Ovary (tissue), 9 donors: ENCODE measurements around the gene CAMTA1. TPM values are rescaled to one million over a fixed set of nuclear protein-coding genes. Genes with fewer than 3 reads are reported as not detected.
A peak's percentile ranks its signal among the peaks of the same experiment; 100 is the strongest.

ENCODE experiments used
- DNase-seq, 5 donors: peaks; one replicate each; pipeline ENCODE4 v3.0.0-alpha.2; 2019 to 2020
- H3K27ac ChIP-seq, 2 donors: fragments of 200-600 bp; one replicate each; pipeline versions ENCODE4 v1.5.1 to v1.8.0; 2019 to 2022
- H3K27me3 ChIP-seq: fragments of 200-600 bp; one replicate; pipeline ENCODE4 v1.8.0; 2022
- H3K36me3 ChIP-seq: fragments of 200-600 bp; sonication (generic); one replicate; pipeline ENCODE4 v1.5.1; 2019
- H3K4me1 ChIP-seq: one replicate; pipeline ENCODE4 v1.8.1; 2013; ENCODE audit warnings: mild to moderate bottlenecking, moderate library complexity; ENCODE audit not compliant: insufficient read depth
- H3K4me3 ChIP-seq: fragments of 200-600 bp; sonication (generic); one replicate; pipeline ENCODE4 v1.5.1; 2017
- H3K9me3 ChIP-seq, 2 donors: fragments of 200-600 bp in 1 of 2; sonication (generic) in 1 of 2; one replicate each; pipeline versions ENCODE4 v1.5.1 to v1.8.1; 2013 to 2019; ENCODE audit warnings: mild to moderate bottlenecking in 1 of 2, moderate library complexity in 1 of 2
- EP300 ChIP-seq: sonication (generic); formaldehyde crosslinking; IDR thresholded peaks from one replicate; pipeline ENCODE4 v1.6.1; 2017; ENCODE audit warnings: antibody characterized with exemption
- POLR2A ChIP-seq: fragments of 450-650 bp; IDR thresholded peaks from one replicate; pipeline ENCODE4 v1.6.1; 2017; ENCODE audit warnings: antibody characterized with exemption, mild to moderate bottlenecking, moderate library complexity
- WGBS, 3 donors: extraction: QIAGEN DNeasy Blood & Tissue Kit in 1 of 3; methylation state at CpG; one replicate each; pipeline versions ENCODE4 v1.1.5 to v1.1.7; 2013 to 2017; 5-methylcytosine and 5-hydroxymethylcytosine counted together
- intact Hi-C, 4 donors: fragments of 100-400 bp; cut with DNase I; formaldehyde crosslinking; loops; one replicate each; pipeline versions ENCODE4 v1.11.0 to v1.15.1; 2022 to 2023
- polyA plus RNA-seq, 2 donors: library from polyadenylated mRNA; stranded (reverse); fragments of 200-250 nt in 1 of 2; fragments of 350-450 nt in 1 of 2; fragmentation: Illumina TruSeq in 1 of 2; extraction: RNeasy Lipid Tissue Mini Kit (QIAGEN cat#74804) in 1 of 2; gene quantifications; one replicate each; pipeline ENCODE4 v1.2.3, GENCODE V29; 2013 to 2014
- total RNA-seq, 7 donors: library from RNA; depleted of rRNA in 2 of 7; stranded (reverse); fragments of >200 nt in 2 of 7; fragmentation: NEBNext Ultra II Directional in 3 of 7; extraction: Animal tissue kit (Norgen Biotek cat#: 25700) in 3 of 7; gene quantifications; one replicate each; pipeline versions ENCODE4 v1.1.0 to v1.2.4, GENCODE V29; 2016 to 2023
- TF ChIP-seq, protein P1 (sequence below), 3 donors: fragments of 450-650 bp in 2 of 3; fragments of 200-600 bp in 1 of 3; IDR thresholded peaks; one replicate each; pipeline versions ENCODE4 v1.5.1 to v1.8.0; 2016 to 2022; ENCODE audit warnings: antibody characterized with exemption in 3 of 3, mild to moderate bottlenecking in 1 of 3
- donor health status: DM: no; HTN: no; CAD: no; lungs with moderate emphysema.
- donor health status: DM: no; HTN: no; CAD: no.
- donor health status: Bipolar disorder and iron deficiency.
- donor health status: DM: yes; HTN: yes; CAD: no.
- donor health status: DM: no; HTN: no; CAD: no.
- donor health status: DM: yes; HTN: yes; CAD: no.

Gene CAMTA1
- total and polyA plus RNA-seq, 9 donors = 51.1 to 150 (median 67.4) TPM

DNA sequence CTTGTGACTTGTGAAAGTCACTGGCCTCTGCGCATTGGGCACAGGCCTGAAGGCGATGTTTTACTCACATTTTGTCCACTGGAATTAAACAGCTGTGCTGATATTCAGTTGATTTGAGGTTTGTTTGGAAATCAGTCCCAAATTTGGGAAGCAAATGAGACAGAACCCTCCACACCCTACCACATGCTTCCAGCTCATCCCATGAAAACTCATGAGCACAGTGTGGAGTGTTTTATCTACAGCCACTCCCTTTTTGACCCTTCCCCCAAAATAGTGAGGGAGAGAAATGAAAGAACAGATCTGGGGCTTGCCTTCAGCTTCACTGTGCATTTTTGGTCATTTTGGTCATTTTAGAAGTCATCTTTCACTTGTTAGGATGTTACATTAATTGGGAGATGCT, 101.3 kb downstream of the CAMTA1 start:
- Histone ChIP-seq H3K27ac (no peak overlapping the region), H3K4me1 (no peaks in the 10 kb centered on the region), H3K9me3 (no peaks in the 10 kb centered on the region), H3K27me3 (no peaks in the 10 kb centered on the region), H3K4me3 (no peak overlapping the region), H3K36me3 (no peaks in the 10 kb centered on the region)
- no peak for DNase-seq
- 88 to 93% (median 89%) methylated on average over 2 of the region's 2 CpGs for WGBS, 3 donors
- intact Hi-C loops = loop anchor here in 1 of 4 donors (10.0 kb wide), 1 partner anchor 162 kb away; no protein-coding TSS in a partner anchor
- no peak for TF ChIP-seq POLR2A
- TF ChIP-seq, protein P1, sequence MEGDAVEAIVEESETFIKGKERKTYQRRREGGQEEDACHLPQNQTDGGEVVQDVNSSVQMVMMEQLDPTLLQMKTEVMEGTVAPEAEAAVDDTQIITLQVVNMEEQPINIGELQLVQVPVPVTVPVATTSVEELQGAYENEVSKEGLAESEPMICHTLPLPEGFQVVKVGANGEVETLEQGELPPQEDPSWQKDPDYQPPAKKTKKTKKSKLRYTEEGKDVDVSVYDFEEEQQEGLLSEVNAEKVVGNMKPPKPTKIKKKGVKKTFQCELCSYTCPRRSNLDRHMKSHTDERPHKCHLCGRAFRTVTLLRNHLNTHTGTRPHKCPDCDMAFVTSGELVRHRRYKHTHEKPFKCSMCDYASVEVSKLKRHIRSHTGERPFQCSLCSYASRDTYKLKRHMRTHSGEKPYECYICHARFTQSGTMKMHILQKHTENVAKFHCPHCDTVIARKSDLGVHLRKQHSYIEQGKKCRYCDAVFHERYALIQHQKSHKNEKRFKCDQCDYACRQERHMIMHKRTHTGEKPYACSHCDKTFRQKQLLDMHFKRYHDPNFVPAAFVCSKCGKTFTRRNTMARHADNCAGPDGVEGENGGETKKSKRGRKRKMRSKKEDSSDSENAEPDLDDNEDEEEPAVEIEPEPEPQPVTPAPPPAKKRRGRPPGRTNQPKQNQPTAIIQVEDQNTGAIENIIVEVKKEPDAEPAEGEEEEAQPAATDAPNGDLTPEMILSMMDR (IDR thresholded peaks at IDR 0.05) = no peak
- TF ChIP-seq EP300 = no peak

DNA sequence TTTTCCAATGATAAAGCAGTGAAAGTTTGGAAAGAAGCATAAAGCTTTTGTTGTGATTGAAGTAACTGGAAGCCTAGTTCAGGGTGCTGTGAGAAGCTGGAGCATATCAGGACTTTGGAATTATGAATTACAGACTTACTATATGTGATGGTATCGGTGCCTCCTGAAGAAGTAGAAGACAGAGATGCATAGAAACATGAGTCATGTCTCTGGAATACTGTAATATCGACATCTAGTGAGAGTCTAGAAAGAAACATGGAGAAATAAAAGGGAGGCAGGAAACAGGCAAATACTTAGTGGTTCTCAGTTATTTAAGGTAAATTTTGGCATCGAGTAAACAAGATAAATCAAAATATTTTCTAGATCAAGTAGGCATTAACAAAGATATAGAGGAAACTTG, 103.0 kb downstream of the CAMTA1 start:
- H3K9me3 ChIP-seq = no peaks in the 10 kb centered on the region
- WGBS, 3 donors = 72 to 80% (median 76%) methylated on average over 3 of the region's 3 CpGs
- H3K27me3 ChIP-seq = no peaks in the 10 kb centered on the region
- no peak for DNase-seq
- TF ChIP-seq, protein P1 (IDR thresholded peaks at IDR 0.05) = no peak
- no peak for TF ChIP-seq POLR2A
- no peak for TF ChIP-seq EP300
- no peak overlapping the region for H3K27ac ChIP-seq
- H3K36me3 ChIP-seq = no peaks in the 10 kb centered on the region
- no peaks in the 10 kb centered on the region for H3K4me1 ChIP-seq
- no peak overlapping the region for H3K4me3 ChIP-seq
- intact Hi-C loops = loop anchor here in 1 of 4 donors (10.0 kb wide), 1 partner anchor 163 kb away; no protein-coding TSS in a partner anchor

DNA sequence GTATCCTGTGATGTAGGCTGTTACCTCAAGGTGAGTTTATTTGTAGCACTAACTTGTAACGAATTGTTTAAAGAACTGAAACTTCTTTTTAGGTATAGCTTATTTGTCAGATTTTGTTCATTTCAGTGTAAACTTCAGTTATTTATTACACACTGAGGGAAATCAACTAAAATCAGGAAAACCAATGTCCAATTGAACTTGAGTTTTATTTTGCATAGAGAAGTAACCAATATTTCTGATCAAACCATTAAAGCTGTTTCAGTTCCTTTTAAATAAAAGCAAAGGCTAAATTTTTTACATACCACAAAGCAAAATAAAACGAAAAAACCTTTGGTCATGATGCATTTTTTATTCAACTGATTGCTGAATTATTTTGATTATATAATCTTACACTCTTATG, 103.6 kb downstream of the CAMTA1 start:
- no peak for DNase-seq
- Histone ChIP-seq H3K9me3 (no peaks in the 10 kb centered on the region), H3K27me3 (no peaks in the 10 kb centered on the region), H3K4me3 (no peak overlapping the region), H3K36me3 (no peaks in the 10 kb centered on the region), H3K4me1 (no peaks in the 10 kb centered on the region), H3K27ac (no peak overlapping the region)
- 46 to 65% (median 51%) methylated on average over 2 of the region's 2 CpGs for WGBS, 3 donors
- intact Hi-C loops = loop anchor here in 1 of 4 donors (10.0 kb wide), 1 partner anchor 164 kb away; no protein-coding TSS in a partner anchor
- TF ChIP-seq EP300 (no peak), POLR2A (no peak)
- TF ChIP-seq, protein P1 (IDR thresholded peaks at IDR 0.05) = no peak

DNA sequence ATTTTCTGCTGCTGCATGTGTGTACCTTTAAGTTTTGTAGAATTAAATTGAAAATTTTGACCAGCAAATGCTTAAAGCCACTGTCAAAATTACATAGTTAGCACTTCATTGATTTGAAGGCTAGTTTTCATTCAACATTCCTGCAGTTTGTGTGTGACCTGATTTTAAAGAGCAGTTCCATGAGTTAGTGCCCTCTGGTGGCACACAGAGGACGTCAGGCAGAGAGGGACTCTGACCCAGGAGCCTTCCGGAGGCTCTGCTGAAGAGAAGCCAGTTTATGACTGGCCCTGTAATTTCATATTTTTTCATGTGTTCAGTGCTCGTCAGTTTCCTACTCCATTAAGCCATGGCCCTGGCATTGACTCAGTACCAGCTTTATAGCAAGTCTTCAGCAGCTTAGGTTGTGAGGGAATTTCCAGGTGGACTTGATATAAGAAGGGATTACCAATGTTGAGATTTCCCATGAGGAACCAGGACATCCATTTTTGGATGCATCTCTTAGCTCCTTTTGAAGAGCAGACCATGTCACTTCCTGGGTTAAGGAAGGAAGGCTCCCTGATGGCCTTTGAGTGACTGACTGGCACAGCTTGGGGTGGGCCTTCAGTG, 104.7 kb downstream of the CAMTA1 start:
- DNase-seq = peak in 4 of 5 donors; percentile 39 to 58 (median 54)
- intact Hi-C loops = loop anchor here in 2 of 4 donors (10.0 kb wide), 2 partner anchors 95 to 165 kb away; no protein-coding TSS in a partner anchor
- Histone ChIP-seq H3K9me3 (no peaks in the 10 kb centered on the region), H3K27ac (no peak overlapping the region), H3K4me1 (no peaks in the 10 kb centered on the region), H3K4me3 (no peak overlapping the region), H3K27me3 (no peaks in the 10 kb centered on the region), H3K36me3 (no peaks in the 10 kb centered on the region)
- TF ChIP-seq EP300 = no peak
- TF ChIP-seq, protein P1 (IDR thresholded peaks at IDR 0.05) = peak; percentile 19 to 48 (median 22)
- WGBS, 3 donors = 21 to 38% (median 34%) methylated on average over 3 of the region's 3 CpGs
